TTC549 (cell line): ENCODE results near the gene NSG2.
"Not testable (repeated sequence)": the region's sequence is repeated elsewhere in the genome, so short reads cannot be mapped to it uniquely, and the experiment has no call there.

Source experiments
- FAIRE-seq: peaks from 2 replicates; lab custom pipeline; 2012; peaks lifted over from hg19 to GRCh38; lab: Jason Lieb, UNC

The NSG2 gene

GRCh38 chr5:174102574-174102973, 57.1 kb downstream of the NSG2 start:
- FAIRE-seq: not testable (repeated sequence)

GRCh38 chr5:174106997-174107655, 61.6 kb downstream of the NSG2 start:
- FAIRE-seq: no peak

GRCh38 chr5:174108745-174109144, 63.2 kb downstream of the NSG2 start:
- FAIRE-seq: no peak

- FAIRE-seq: no peak
These were observed 64.3 kb downstream of the NSG2 start for GRCh38 chr5:174109698-174110260.

GRCh38 chr5:174110310-174110709, 64.8 kb downstream of the NSG2 start:
- no peak for FAIRE-seq

- no peak for FAIRE-seq
These were observed 65.9 kb downstream of the NSG2 start for GRCh38 chr5:174111287-174111973.

- no peak for FAIRE-seq
These were observed 69.7 kb downstream of the NSG2 start for GRCh38 chr5:174115226-174115625.

- FAIRE-seq: no peak
These were observed 73.4 kb downstream of the NSG2 start for GRCh38 chr5:174118823-174119467.

- FAIRE-seq: no peak
These were observed 74.0 kb downstream of the NSG2 start for GRCh38 chr5:174119468-174119881.

- FAIRE-seq: no peak
These were observed 75.0 kb downstream of the NSG2 start for GRCh38 chr5:174120401-174121005.

GRCh38 chr5:174134545-174134944, 89.0 kb downstream of the NSG2 start:
- no peak for FAIRE-seq

GRCh38 chr5:174139623-174140022, 94.1 kb downstream of the NSG2 start:
- no peak for FAIRE-seq

- FAIRE-seq: no peak
These were observed 95.0 kb downstream of the NSG2 start for GRCh38 chr5:174140452-174141020.

- no peak for FAIRE-seq
These were observed 95.9 kb downstream of the NSG2 start for GRCh38 chr5:174141398-174141797.

- FAIRE-seq: no peak
These were observed 99.6 kb downstream of the NSG2 start for GRCh38 chr5:174145091-174145490.

GRCh38 chr5:174145821-174146220, 100.3 kb downstream of the NSG2 start:
- no peak for FAIRE-seq

GRCh38 chr5:174146556-174146955, 101.0 kb downstream of the NSG2 start:
- FAIRE-seq: no peak

- not testable (repeated sequence) for FAIRE-seq
These were observed 101.5 kb downstream of the NSG2 start for GRCh38 chr5:174147012-174147411.

- FAIRE-seq: no peak
These were observed 102.0 kb downstream of the NSG2 start for GRCh38 chr5:174147551-174147950.

GRCh38 chr5:174148721-174149120, 103.2 kb downstream of the NSG2 start:
- FAIRE-seq: no peak

- FAIRE-seq: no peak
These were observed 103.9 kb downstream of the NSG2 start for GRCh38 chr5:174149426-174149825.

- FAIRE-seq: no peak
These were observed 104.5 kb downstream of the NSG2 start for GRCh38 chr5:174149989-174150388.
